ENCODE data around the gene SGK1. TPM values are rescaled to one million over a fixed set of nuclear protein-coding genes. Genes with fewer than 3 reads are reported as not detected.
"Not testable (repeated sequence)": the region's sequence is repeated elsewhere in the genome, so short reads cannot be mapped to it uniquely, and the experiment has no call there.

The SGK1 gene
- polyA plus RNA-seq, 1 of the 3 experiments (the other 2 are of a cell fraction) = 440 TPM

- Histone ChIP-seq H3K4me1 (ENCODE audit: control insufficient read depth in 1 of 2, insufficient read depth in 2 of 2, low read depth in 1 of 2, low read length in 1 of 2) (no peaks in the 10 kb centered on the region), H3K9me3 (no peaks in the 10 kb centered on the region), H3K9ac (no peak overlapping the region), H3K9me2 (no peaks in the 10 kb centered on the region), H3K4me3 (ENCODE audit: low read depth in 2 of 2, low read length in 1 of 2) (no peak overlapping the region), H3K4me2 (no peak overlapping the region), H3K27me3 (ENCODE audit: insufficient read depth) (no peaks in the 10 kb centered on the region), H3K27ac (ENCODE audit: low read depth in 2 of 2, low read length in 1 of 2) (no peak overlapping the region), H3F3A (replicated peaks; ENCODE audit: insufficient read depth) (no peaks in the 10 kb centered on the region), H2AFZ (ENCODE audit: low read depth) (no peak overlapping the region), H4K20me1 (ENCODE audit: insufficient read depth) (no peaks in the 10 kb centered on the region), H3K79me2 (ENCODE audit: insufficient read depth) (no peaks in the 10 kb centered on the region), H3K36me3 (replicated peaks in 1 of 2; ENCODE audit: control insufficient read depth in 1 of 2, insufficient read depth in 2 of 2, low read length in 1 of 2) (no peaks in the 10 kb centered on the region)
- CTCF ChIA-PET = interaction anchor here (0.6 kb wide), 1 partner anchor 299 kb away, joined by 3 read pairs; no protein-coding TSS in a partner anchor
- 81% methylated on average over 2 of the region's 2 CpGs for WGBS (ENCODE audit: low lambda C conversion rate)
- POLR2A ChIA-PET = no interaction called here
- DNase-seq = no peak
- TF ChIP-seq SIN3A (IDR thresholded peaks at IDR 0.05; ENCODE audit: borderline replicate concordance, low read depth, low read length) (no peak), JUND (IDR thresholded peaks at IDR 0.05) (no peak), NRF1 (IDR thresholded peaks at IDR 0.05; ENCODE audit: low read depth, low read length) (no peak), FOXM1 (IDR thresholded peaks at IDR 0.05; ENCODE audit: low read depth) (no peak), YY1 (IDR thresholded peaks at IDR 0.05; ENCODE audit: low read depth) (no peak), TEAD4 (IDR thresholded peaks at IDR 0.05; ENCODE audit: borderline replicate concordance, insufficient read depth) (no peak), TCF12 (IDR thresholded peaks at IDR 0.05) (no peak), MEF2A (IDR thresholded peaks at IDR 0.05; ENCODE audit: borderline replicate concordance, low read depth) (no peak)
Observed at GRCh38 chr6:134328792-134329191, 10.9 kb upstream of the SGK1 start.

GRCh38 chr6:134328138-134328537 is 10.2 kb upstream of the SGK1 start:
- POLR2A ChIA-PET = no interaction called here
- TF ChIP-seq CHD2 (IDR thresholded peaks at IDR 0.05; ENCODE audit: low read length, partially characterized antibody) (no peak), RFX5 (IDR thresholded peaks at IDR 0.05; ENCODE audit: low read length) (no peak), REST (IDR thresholded peaks at IDR 0.05; ENCODE audit: low read depth, low read length) (no peak), CTCF (IDR thresholded peaks at IDR 0.05) (no peak), TEAD4 (IDR thresholded peaks at IDR 0.05; ENCODE audit: borderline replicate concordance, insufficient read depth) (no peak), GABPA (IDR thresholded peaks at IDR 0.05; ENCODE audit: low read depth) (no peak), MXI1 (IDR thresholded peaks at IDR 0.05; ENCODE audit: low read depth, low read length) (no peak), NFIC (IDR thresholded peaks at IDR 0.05; ENCODE audit: borderline replicate concordance) (no peak)

GRCh38 chr6:134326192-134326591 is 8.3 kb upstream of the SGK1 start:
- H3K9me2 ChIP-seq; H2AFZ ChIP-seq (ENCODE audit: low read depth); H4K20me1 ChIP-seq (ENCODE audit: insufficient read depth); H3K79me2 ChIP-seq (ENCODE audit: insufficient read depth); DNase-seq; H3K4me1 ChIP-seq (ENCODE audit: control insufficient read depth in 1 of 2, insufficient read depth in 2 of 2, low read depth in 1 of 2, low read length in 1 of 2); CTCF ChIA-PET; H3K27ac ChIP-seq (ENCODE audit: low read depth in 2 of 2, low read length in 1 of 2); H3K9ac ChIP-seq; H3K4me2 ChIP-seq; H3K36me3 ChIP-seq (replicated peaks in 1 of 2; ENCODE audit: control insufficient read depth in 1 of 2, insufficient read depth in 2 of 2, low read length in 1 of 2); H3K9me3 ChIP-seq; H3K4me3 ChIP-seq (ENCODE audit: low read depth in 2 of 2, low read length in 1 of 2); H3K27me3 ChIP-seq (ENCODE audit: insufficient read depth); POLR2A ChIA-PET; H3F3A ChIP-seq (replicated peaks; ENCODE audit: insufficient read depth): not testable (repeated sequence)
- WGBS (ENCODE audit: low lambda C conversion rate) = 96% methylated on average over 4 of the region's 4 CpGs

More at GRCh38 chr6:134328138-134328537, 10.2 kb upstream of the SGK1 start:
- Histone ChIP-seq H4K20me1 (ENCODE audit: insufficient read depth) (no peaks in the 10 kb centered on the region), H3K9ac (no peak overlapping the region), H2AFZ (ENCODE audit: low read depth) (no peak overlapping the region), H3K9me3 (no peaks in the 10 kb centered on the region), H3K27me3 (ENCODE audit: insufficient read depth) (no peaks in the 10 kb centered on the region), H3K4me2 (no peak overlapping the region), H3K4me3 (ENCODE audit: low read depth in 2 of 2, low read length in 1 of 2) (no peak overlapping the region), H3K27ac (ENCODE audit: low read depth in 2 of 2, low read length in 1 of 2) (no peak overlapping the region), H3K79me2 (ENCODE audit: insufficient read depth) (no peaks in the 10 kb centered on the region), H3K9me2 (no peaks in the 10 kb centered on the region), H3K36me3 (replicated peaks in 1 of 2; ENCODE audit: control insufficient read depth in 1 of 2, insufficient read depth in 2 of 2, low read length in 1 of 2) (no peaks in the 10 kb centered on the region), H3F3A (replicated peaks; ENCODE audit: insufficient read depth) (no peaks in the 10 kb centered on the region), H3K4me1 (ENCODE audit: control insufficient read depth in 1 of 2, insufficient read depth in 2 of 2, low read depth in 1 of 2, low read length in 1 of 2) (no peaks in the 10 kb centered on the region)
- CTCF ChIA-PET = no interaction called here
- no peak for DNase-seq
- 86% methylated on average over 2 of the region's 2 CpGs for WGBS (ENCODE audit: low lambda C conversion rate)

All from SK-N-SH (cell line).